A673 (cell line): ENCODE measurements around the gene LCAT. TPM values are rescaled to one million over a fixed set of nuclear protein-coding genes. Genes with fewer than 3 reads are reported as not detected.
A peak's percentile ranks its signal among the peaks of the same experiment; 100 is the strongest.

Experiments used
- BruUV-seq: library from RNA; stranded (reverse); fragments of 400-500 nt; replicated peaks from 2 replicates; lab custom pipeline; 2021; lab: Mats Ljungman, UMichigan
- CTCF ChIA-PET: fragments of 300-600 bp; sonication (Branson Sonifier 250); formaldehyde crosslinking; loops from one replicate; lab custom pipeline; 2022; ENCODE audit warnings: antibody characterized with exemption; lab: Charles Lee
- POLR2A ChIA-PET: fragments of 300-600 bp; sonication (Branson Sonifier 250); formaldehyde crosslinking; loops from one replicate; lab custom pipeline; 2022; ENCODE audit warnings: antibody characterized with exemption; ENCODE audit not compliant: low non-redundant PET; lab: Charles Lee
- DNase-seq: peaks from one replicate; pipeline ENCODE4 v3.0.0-alpha.2; 2015; ENCODE audit warnings: low spot score
- H3K27ac ChIP-seq: fragments of 200-600 bp; sonication (generic); 2 replicates; pipeline ENCODE4 v1.5.1; 2016; ENCODE audit warnings: mixed run types, low read depth, mild to moderate bottlenecking, mixed read lengths, antibody characterized with exemption, low read length; ENCODE audit not compliant: poor library complexity, severe bottlenecking
- H3K27me3 ChIP-seq: fragments of 200-600 bp; sonication (generic); replicated peaks from 2 replicates; pipeline ENCODE4 v1.6.1; 2017; ENCODE audit warnings: mixed run types, low read depth, mild to moderate bottlenecking, mixed read lengths, antibody characterized with exemption, low read length; ENCODE audit not compliant: insufficient read depth, poor library complexity
- H3K36me3 ChIP-seq: fragments of 200-600 bp; sonication (generic); 2 replicates; pipeline ENCODE4 v1.6.1; 2016; ENCODE audit warnings: mixed run types, mild to moderate bottlenecking, mixed read lengths, antibody characterized with exemption, low read length; ENCODE audit not compliant: insufficient read depth, poor library complexity, severe bottlenecking
- H3K4me1 ChIP-seq: fragments of 200-600 bp; sonication (generic); 2 replicates; pipeline ENCODE4 v1.6.1; 2017; ENCODE audit warnings: mixed run types, mild to moderate bottlenecking, mixed read lengths, antibody characterized with exemption, low read length; ENCODE audit not compliant: insufficient read depth, poor library complexity, severe bottlenecking
- H3K4me3 ChIP-seq: fragments of 200-600 bp; sonication (generic); 2 replicates; pipeline ENCODE4 v1.5.1; 2016; ENCODE audit warnings: low read depth, mixed run types, mild to moderate bottlenecking, mixed read lengths, low read length; ENCODE audit not compliant: poor library complexity, severe bottlenecking
- H3K9me3 ChIP-seq: fragments of 200-600 bp; sonication (generic); 2 replicates; pipeline ENCODE4 v1.6.1; 2016; ENCODE audit warnings: mixed run types, low read depth, mild to moderate bottlenecking, mixed read lengths, antibody characterized with exemption, low read length; ENCODE audit not compliant: poor library complexity, severe bottlenecking
- EZH2 ChIP-seq: fragments of 200-600 bp; sonication (generic); IDR thresholded peaks from 2 replicates; pipeline ENCODE4 v1.6.1; 2017; ENCODE audit warnings: borderline replicate concordance, low read depth, mild to moderate bottlenecking, mixed read lengths, antibody characterized with exemption, low read length; ENCODE audit not compliant: poor library complexity, severe bottlenecking
- intact Hi-C: fragments of 100-400 bp; cut with micrococcal nuclease; formaldehyde crosslinking; loops from one replicate; pipeline ENCODE4 v1.10.0; 2022; ENCODE audit not compliant: unreplicated experiment
- total RNA-seq: library from RNA; stranded (reverse); gene quantifications from 2 replicates; pipeline ENCODE4 v1.2.3, GENCODE V29; 2021
- TF ChIP-seq, protein P1 (sequence below): fragments of 300-800, 200-600 bp; sonication (generic); conservative IDR thresholded peaks from 2 replicates; pipeline ENCODE4 v1.5.1; 2017; ENCODE audit warnings: low read depth, mild to moderate bottlenecking, antibody characterized with exemption, low read length, moderate library complexity, mixed read lengths

Gene LCAT
- total RNA-seq, 1 experiment from 2014 or later = 17.6 TPM

DNA sequence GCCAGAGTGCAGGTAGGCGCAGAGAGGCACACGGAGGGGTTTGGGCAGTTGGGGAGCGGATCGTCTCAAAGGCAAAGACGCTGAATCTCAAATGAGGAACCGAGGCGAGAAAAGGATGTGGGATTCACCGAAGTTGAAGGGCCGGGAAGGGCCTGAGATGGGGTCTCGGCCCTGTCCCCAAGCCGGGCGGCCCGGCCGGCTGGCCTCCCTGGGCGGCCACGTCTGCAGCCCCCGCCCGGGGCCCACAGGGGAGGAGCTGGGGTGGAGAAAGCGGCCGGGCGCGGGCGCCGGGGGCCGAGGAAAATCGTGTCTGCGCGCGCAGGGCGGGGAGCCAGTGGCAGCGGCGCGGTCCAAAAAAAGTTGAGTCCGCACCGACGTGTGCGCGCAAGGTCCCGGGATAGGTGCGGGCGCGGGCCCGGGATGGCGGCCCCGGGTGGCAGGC lies 24.1 kb upstream of the LCAT start:
- peak; percentile 42 for DNase-seq
- intact Hi-C loops = no loop called here
- no TSS peak for BruUV-seq
- ChIA-PET POLR2A (no interaction called here), CTCF (no interaction called here)
- H3K36me3 ChIP-seq = no peaks in the 10 kb centered on the region
- H3K4me3 ChIP-seq = peak overlapping the region; percentile 68
- no peak for TF ChIP-seq EZH2
- peaks cover 19% of the 10 kb centered on the region for H3K4me1 ChIP-seq
- peak overlapping the region; percentile 87 for H3K27ac ChIP-seq
- H3K27me3 ChIP-seq = no peaks in the 10 kb centered on the region
- H3K9me3 ChIP-seq = no peaks in the 10 kb centered on the region

DNA sequence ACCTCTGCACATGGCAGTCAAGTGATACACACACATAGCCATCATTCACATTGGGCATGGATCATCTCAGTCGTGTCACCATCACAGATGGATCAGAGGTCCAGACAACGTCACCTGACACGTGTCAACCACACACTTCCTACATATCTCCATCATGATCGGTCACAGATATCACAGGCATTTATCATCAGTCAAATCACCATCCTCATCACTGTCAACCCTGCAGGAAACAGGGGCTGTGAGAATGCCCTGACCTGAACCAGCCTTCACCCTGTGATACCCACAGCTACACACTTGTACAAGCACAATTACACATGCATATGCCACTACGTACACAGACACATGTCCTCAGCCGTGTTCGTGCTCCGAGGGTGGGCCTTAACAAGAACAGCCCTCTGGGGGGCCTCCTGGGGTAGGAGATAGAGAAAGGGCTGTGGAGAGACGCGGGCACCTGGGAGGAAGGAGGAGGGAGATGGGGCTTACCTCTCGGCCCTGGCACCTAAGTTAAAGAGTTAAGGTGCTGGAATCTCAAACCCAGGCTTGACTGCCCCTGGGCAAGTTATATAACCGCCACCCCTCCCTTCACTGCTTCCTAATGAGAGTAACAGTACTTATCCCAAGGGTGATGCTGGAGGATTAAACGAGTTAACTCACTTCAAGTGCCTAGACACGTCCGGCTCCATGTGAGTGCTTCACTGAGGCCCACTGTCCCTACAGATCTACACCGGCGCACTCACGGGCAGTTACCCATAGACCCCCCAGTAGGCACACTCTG lies 23.4 kb upstream of the LCAT start:
- DNase-seq = peak; percentile 45
- Histone ChIP-seq H3K4me1 (peaks cover 19% of the 10 kb centered on the region), H3K4me3 (peak overlapping the region; percentile 68), H3K27ac (peak overlapping the region; percentile 87), H3K9me3 (no peaks in the 10 kb centered on the region), H3K36me3 (peaks cover 4% of the 10 kb centered on the region), H3K27me3 (no peaks in the 10 kb centered on the region)
- TSS peak; percentile 39 for BruUV-seq
- ChIA-PET POLR2A (no interaction called here), CTCF (interaction anchor here (0.7 kb wide), 1 partner anchor 446 kb away, joined by 3 read pairs; no protein-coding TSS in a partner anchor)
- no peak for TF ChIP-seq EZH2
- TF ChIP-seq, protein P1, sequence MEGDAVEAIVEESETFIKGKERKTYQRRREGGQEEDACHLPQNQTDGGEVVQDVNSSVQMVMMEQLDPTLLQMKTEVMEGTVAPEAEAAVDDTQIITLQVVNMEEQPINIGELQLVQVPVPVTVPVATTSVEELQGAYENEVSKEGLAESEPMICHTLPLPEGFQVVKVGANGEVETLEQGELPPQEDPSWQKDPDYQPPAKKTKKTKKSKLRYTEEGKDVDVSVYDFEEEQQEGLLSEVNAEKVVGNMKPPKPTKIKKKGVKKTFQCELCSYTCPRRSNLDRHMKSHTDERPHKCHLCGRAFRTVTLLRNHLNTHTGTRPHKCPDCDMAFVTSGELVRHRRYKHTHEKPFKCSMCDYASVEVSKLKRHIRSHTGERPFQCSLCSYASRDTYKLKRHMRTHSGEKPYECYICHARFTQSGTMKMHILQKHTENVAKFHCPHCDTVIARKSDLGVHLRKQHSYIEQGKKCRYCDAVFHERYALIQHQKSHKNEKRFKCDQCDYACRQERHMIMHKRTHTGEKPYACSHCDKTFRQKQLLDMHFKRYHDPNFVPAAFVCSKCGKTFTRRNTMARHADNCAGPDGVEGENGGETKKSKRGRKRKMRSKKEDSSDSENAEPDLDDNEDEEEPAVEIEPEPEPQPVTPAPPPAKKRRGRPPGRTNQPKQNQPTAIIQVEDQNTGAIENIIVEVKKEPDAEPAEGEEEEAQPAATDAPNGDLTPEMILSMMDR = no peak
- intact Hi-C loops = no loop called here

DNA sequence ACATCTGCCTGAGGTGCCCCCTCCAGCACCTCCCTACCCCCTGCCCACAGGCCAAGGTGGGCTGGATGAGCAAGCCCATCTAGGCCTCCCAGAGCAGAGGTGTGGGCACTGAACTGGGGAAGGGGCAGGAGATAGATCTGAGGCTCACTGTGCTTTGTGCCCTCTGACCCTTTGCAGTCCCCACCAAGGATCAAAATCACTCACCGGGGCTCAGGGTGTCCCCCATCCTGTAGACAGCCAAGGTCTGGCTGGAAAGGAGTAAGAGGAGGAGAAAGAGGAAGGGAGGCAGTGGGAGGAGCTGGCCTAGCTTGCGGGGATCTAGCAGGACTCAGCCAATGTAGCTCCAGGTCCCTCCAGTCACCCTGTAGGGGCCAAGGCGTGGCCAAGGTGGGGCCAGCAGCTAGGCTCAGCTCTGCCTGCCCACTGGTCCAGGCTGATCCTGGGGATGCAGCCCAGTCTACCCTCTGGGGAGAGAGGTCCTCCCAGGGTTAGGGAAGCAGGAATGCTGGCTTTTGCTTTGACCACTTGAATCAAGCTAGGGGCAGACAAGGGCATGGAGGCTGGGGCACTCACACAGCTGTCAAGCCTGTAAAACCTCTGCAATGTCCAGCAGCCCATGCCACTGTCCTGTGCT lies 22.7 kb upstream of the LCAT start:
- Histone ChIP-seq H3K36me3 (peaks cover 11% of the 10 kb centered on the region), H3K27ac (peak overlapping the region; percentile 54), H3K4me1 (peaks cover 19% of the 10 kb centered on the region), H3K27me3 (no peaks in the 10 kb centered on the region), H3K4me3 (peak overlapping the region; percentile 68), H3K9me3 (no peaks in the 10 kb centered on the region)
- intact Hi-C loops = no loop called here
- TF ChIP-seq, protein P1 = no peak
- TF ChIP-seq EZH2 = no peak
- POLR2A ChIA-PET = no interaction called here
- no TSS peak for BruUV-seq
- CTCF ChIA-PET = interaction anchor here (0.5 to 0.7 kb wide), 2 partner anchors 129 to 446 kb away, joined by 3 read pairs; no protein-coding TSS in a partner anchor
- DNase-seq = no peak
